ENCODE measurements around the gene NEUROD2.

Gene NEUROD2

DNA sequence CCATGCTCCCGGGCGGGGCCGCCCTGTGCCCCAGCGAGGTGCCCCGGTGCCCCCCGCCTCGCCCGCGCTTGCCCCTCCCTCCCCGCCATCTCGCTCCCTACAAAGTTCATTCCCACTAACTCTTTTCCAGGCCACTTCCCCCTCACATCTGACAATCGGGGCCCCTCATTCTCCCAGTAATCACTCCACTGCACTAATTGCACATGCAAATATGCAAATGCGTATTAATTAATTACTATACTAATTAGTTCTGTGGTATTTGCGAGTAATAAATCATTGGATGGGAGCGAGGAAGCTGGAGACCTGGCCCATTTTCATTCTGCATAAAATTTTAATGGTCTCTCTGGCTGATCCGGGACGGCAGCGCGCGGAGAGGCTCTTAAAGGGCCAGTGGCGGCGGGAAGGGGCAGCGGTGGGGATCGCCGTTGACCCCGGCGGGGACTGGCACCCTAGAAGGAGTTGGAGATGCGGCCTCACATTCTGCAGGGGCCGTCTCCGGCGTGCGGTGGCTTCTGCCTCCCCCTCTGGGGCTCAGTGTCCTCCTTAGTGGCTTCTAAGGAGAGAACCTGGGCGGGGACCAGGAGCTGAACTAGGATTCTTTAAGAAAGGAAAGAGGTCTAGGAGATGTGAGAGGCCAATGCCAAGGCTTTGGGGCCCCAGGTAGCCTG lies 10.7 kb upstream of the NEUROD2 start:
- peak; percentile 31 for DNase-seq (ENCODE audit: low read depth)

DNA sequence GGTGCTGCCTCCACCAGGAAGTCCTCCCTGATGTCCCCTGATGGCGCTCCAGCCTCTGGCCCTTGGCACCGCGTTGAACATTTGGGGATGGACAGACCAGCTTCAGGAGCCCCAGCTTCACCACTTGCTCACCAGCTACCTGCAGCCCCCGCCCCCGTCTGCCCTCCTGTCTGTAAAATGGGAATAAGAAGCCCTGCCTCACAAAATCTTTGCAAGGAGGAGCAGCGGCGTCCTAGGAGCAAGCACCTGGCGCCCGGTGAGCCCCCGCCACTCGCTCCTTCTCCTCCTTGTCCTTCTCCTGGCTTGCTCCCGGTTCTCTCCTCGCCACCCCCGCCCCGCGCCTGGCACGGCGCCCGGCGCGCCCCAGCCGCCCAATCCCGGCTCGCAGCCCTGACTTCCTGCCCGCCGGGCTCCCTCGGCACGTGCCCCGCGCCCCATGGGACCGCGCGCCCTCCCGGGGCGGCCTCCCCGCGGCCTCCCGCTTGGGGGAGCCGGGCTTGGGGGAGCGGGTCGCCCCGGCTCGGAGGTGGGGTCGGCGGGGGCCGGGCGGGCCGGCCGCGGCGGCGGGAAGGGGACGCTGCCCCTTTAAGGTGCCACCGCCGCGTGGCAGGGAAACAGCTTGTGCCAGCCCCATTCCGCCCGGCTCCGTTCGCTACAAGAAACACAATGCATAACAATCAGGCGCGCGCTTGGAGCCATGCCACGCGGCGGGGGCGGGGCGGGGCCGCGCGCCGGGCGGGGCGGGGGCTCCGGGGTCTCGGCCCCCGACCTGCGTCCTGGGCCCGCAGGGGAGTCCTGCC lies 9.9 kb upstream of the NEUROD2 start:
- DNase-seq (ENCODE audit: low read depth), result peak; percentile 65

DNA sequence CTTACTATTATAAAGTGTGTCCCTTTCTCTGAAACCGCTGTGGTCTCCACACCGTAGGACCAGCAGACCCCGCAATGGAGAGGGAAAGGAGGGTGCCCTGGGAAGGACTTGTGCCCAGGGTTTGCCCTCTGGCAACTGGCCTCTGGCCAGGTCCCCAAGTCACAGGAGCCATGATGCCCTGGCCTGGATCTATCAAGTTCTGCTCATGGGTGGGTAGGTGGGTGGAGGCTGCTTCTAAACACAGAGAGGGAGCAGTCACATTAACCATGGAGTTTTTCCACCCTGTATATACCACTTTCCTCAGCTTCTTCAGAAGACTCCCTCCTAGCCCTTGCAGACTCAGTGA lies 9.4 kb upstream of the NEUROD2 start:
- DNase-seq (ENCODE audit: low read depth), result no peak

DNA sequence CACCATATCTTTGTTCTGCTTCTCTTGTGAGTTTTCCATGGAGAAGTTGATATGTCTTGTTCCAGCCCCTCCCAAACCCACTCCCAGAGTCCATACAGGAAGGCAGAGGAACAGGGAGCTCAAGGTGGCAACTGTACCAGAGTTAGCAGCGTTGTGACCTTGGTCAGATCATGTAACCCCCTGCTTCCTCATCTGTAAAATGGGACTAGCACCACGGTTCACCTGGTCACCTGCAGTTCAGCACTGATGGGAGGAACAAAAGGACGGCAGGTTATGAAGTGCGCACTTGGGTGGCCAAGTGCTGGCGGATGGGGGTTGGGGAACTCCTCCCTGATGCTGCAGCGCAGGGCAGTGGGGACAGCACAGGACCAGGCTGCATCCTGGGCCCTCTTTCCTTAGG lies 7.7 kb upstream of the NEUROD2 start:
- DNase-seq (ENCODE audit: low read depth), result no peak

DNA sequence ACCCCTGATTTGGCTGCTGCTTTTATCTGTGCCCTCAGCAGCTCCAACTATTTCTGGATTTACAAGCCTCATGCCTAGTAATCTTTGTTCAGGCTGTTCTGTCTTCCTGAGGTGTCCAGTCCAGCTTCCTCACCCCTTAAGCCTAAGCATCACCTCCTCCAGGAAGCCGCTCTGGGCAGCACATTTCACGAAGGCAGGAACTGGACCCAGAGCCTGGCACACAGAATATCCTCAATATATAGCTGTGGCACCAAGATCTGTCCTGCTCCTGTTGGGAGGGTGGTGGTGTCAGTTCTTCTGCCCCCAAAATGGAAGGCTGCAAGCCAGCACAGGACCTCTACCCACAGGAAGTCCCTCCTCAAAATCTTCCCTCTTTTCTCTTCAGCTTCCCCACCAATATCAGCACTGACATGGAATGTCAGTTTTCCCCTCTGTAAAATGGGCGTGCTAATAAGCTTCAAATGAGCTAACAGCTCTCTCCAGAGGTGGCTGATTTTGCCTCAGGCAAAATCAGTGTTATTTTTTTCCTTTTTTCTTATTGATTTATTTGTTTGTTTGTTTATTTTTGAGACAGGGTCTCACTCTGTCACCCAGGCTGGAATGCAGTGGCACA lies 6.9 kb upstream of the NEUROD2 start:
- DNase-seq (ENCODE audit: low read depth), result no peak

DNA sequence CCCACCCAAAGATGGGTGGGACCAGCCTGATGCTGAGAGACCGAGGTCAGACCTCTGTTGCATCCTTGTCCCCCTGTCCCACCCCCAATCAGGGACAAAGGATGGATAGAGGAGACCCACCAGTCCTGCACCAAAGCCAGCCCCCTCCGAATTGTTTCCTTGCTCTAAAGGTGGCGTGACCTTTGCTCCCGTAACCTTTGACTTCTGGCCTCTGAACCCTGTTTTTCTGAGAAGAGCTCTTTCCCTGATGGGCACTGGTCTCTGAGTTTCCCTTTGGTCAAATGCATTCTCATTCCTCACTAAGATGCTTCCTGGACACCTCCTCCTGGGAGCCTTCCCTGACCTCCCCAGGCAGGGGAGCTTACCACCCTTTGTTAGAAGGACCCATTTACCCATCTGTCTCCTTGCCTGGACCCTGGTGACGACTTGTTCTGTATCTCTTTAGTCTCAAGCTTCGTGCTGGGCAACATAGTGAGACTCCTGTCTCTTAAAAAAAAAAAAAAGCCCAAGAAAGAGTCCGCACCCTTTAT lies 5.3 kb upstream of the NEUROD2 start:
- no peak for DNase-seq (ENCODE audit: low read depth)

DNA sequence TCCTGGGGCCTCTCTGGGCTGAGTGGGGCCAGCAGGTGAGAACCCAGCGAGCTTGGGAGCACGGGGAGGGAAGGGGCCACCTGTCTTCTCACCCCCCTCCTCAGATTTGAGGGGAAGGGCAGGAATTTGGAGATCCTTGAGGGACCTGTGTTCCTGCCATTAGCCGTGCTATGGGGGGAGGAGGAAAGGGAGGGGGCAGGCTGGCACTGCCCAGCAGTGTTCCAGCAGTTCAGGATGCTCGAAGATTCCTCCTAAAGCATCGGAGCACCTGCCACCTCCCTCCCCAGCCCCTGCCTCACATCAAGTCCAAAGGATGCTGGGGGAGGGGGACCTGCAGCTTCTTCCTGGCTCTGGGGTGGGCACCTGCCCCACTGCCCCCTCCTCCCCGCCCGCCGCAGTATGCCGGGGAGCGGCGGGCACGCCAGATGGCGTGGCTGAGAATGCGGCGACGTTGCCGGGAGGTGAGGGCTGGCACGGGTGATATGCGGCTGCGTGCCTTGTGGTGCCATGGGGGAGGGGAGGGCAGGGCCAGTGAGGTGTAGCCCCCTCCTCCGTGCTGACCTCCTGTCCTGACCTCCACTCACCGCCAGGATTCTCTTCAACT lies 4.7 kb upstream of the NEUROD2 start:
- no peak for DNase-seq (ENCODE audit: low read depth)

DNA sequence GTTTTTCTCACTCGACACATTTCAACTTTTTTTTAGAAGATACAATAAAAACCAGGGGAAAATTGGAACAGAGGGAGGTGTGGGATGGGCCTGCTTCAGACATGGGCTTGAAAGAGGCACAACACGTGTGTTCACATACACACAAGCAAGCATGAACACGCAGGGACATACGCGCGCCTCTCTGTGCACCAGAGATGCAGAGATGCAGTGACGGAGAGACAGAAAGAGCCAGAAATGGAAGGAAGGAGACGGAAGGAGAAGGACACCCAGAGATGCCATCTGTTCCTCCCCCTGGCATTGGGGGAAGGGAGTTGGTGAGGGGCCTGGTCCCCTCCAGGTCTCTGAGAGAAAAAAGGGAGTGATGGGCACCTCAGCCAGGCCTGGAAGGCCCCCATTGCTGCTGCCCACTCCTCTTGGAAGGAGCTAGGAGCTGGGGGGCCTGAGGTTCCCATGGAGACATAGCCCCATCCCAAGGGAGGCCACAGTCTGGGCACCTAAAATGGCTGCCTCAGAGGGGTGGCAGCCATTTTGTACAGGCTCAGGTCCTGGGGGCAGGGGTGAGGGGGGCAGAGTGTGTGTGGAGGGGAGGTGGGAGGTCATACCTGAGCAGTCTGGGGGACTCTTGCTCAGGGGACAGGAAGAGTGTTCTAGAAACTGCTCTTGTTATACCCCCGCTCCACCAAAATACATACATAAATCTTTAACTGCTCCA lies 3.8 kb upstream of the NEUROD2 start:
- no peak for DNase-seq (ENCODE audit: low read depth)

DNA sequence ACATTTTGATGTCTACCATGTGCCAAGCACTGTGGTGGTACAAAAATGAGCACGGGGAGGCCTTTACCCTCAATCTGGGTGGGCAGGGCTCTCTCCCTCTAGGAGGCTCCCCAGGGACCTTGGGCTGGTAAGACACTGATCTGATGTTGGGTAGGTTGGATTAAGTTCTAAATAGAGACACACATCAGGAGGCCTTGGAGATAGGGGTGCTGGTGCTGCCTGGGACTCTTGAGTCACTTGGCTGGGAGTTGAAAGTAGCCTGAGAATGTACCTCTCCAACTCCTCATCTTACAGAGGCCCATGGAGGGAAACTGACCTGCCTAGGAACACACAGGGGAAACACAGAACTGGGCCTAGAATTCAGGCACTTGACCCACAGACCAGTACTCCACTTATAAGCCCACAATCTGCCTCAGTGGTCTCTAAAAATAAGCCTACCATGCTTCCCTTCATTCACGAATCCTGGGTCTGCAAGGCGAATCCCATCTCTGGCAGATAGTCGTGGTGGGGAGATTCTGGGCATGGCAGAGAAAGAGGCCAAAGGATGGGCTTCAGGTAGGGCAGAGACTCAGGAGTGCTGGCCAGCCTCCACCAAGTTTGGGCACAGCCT lies 1.8 kb upstream of the NEUROD2 start:
- no peak for DNase-seq (ENCODE audit: low read depth)

DNA sequence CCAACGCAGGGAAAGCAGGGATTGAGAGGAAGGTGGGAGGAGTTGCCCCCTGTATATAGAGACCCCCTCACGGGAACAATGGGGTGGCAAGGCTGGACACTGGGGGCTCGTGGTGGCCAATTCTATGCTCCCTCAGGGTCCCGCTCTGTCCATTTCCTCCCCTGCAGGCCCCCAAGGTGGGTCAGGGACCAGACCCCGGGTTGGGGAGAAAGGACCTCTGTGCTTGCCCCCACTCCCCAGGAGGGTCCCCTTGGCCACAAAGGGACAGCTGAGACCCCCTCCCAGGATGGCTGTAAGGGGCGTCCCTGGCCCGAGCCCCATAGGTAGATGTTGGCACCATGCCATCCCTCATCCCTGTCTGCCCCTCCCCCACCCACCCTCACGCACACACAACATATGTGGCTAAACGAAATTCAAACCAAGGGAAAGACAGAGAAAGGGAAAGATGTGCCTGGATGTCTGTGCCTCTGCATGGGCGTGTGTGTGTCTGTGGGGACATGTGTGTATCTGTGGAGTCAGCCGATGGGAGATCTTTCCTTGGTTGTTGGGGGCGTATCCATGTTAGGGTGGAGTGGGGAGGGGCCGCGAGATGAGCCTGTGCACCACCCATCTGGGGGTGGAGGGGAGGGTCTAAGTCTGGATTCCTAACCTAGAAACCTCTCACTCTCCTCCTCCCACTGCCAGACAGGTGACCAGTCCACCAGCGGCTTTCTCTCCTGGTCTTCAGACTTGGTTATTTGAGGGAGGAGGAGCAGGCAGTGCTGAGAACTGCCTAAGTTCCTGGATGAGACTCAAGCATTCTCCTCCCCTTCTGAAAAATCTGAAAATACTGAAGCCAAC lies 642 bp upstream of the NEUROD2 start:
- DNase-seq (ENCODE audit: low read depth), result no peak

DNA sequence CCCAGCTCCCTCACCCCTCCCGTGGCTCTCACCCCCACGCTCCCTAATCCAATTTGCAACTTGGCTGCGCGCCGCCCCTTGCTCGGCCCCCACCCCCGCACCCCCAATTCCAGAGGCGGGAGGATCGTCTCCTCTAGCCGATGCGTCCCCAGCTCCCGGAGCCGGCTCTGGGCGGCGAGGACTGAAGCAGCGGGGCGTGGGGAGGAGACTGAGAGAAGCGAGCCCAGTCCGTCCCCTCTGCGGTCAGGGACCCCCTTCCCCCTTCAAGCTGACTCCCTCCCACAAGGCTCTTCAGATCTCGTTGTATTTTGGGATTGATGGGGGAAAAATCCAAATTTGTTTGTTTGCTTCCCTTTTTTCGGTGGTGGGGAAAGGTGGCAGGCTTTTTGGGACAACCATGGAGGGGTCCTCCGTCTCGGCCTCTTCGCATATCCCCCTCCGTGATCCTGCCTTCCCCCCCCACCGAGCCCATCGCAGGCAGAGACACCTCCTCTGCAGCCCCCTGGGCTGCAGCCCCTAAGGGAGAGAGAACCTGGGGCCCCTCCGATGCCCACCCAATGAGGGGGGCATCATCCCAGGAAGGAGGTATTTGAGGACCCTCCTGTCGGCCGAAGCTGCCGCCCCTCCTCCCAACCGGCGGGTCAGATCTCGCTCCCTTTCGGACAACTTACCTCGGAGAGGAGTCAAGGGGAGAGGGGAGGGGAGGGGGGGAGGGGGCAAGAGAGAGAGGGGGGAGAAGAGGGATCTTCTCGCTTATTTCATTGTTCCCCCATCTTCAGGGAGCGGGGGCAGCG lies 466 bp downstream of the NEUROD2 start:
- no peak for DNase-seq (ENCODE audit: low read depth)

DNA sequence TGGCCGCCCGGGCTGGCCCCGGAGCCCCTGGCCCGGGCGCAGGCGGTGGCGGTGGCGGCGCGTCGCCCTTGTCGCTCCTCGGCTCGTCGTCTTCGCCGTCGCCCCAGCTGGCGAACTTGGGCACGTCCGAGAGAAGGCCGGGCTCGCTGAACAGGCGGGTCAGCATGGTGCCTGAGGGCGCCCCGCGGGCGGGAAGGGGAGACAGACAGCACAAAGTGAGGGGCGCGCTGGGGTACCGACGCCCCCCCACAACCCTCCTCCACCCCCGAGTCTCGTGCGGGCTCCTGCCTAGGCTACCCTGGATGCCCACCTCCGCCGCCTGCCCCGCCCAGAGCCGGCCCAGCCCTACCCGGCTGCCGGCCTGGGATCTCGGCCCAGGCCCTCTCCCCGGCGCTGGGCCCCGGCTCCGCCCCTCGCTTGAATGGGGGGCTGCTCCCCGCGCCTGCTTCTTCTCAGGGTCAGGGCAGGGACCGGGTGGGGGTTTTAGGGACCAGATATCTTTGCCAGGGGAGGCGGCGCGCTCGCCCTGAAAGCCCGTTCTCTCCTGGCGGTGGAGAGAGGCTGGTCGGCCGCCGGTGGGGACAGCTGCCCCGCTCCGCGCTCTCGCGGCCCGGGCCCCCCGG lies 1.2 kb downstream of the NEUROD2 start:
- DNase-seq (ENCODE audit: low read depth), result no peak

DNA sequence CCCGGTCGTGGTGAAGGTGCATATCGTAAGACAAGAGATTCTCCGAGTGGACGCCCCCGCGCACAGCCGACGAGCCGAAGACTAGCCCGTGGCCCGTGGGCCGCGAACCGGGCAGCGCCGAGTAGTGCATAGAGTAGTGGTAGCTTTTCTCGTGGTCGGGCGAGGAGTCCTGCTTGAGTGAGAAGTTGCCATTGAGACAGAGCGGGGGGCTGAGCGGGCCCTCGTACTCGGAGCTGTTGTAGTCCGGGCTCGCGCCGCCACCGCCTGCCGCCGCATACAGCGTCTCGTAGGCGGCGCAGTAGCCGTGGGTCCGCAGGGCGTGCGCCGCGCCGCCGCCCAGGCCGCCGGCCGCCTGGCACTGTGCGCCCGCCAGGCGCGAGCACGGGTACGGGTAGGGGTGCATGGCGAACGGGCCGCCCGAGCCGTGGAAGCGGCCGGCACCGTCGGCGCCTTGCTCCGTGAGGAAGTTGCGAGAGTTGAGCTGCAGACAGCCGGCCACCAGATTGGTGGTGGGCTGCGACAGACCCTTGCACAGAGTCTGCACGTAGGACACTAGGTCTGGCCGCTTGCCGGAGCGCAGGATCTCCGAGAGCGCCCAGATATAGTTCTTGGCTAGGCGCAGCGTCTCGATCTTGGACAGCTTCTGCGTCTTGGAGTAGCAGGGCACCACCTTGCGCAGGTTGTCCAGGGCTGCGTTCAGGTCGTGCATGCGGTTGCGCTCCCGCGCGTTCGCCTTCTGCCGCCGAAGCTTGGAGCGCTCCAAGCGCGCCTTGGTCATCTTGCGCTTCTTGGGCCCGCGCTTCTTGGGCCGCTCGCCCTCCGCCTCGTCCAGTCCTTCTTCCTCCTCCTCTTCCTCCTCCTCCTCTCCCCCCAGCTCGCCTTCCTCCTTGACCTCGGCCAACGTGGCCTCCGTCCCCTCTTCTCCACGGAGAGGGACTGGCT lies 2.0 kb downstream of the NEUROD2 start:
- peak; percentile 28 for DNase-seq (ENCODE audit: low read depth)

DNA sequence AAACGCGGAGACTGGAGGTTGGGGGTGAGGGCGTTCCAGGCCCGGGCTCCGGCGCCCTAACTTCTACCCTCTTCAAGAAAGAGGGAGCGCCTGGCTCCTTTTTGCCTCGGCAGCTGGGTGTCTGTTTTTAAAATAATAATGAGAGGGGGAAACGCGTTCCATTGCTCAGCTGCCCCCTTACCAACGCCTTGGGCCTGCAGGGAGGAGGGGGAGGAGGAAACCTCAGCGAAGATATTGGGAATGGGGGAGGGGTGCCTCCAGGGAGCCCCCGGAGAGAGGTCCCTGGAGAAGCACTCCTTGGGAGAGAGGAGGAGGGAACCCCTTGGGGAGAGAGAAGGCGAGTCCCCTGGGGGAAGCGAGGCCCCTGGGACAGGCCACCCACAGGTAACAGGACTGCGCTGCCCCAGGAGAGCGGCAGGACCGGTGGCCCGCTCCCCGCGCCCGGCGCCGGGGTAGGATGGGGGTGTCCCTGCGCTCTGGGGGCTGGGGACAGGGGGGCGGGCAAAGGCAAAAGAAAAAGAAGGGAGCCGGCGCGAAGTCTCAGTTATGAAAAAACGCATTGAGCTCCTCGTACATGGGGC lies 2.7 kb downstream of the NEUROD2 start:
- no peak for DNase-seq (ENCODE audit: low read depth)

DNA sequence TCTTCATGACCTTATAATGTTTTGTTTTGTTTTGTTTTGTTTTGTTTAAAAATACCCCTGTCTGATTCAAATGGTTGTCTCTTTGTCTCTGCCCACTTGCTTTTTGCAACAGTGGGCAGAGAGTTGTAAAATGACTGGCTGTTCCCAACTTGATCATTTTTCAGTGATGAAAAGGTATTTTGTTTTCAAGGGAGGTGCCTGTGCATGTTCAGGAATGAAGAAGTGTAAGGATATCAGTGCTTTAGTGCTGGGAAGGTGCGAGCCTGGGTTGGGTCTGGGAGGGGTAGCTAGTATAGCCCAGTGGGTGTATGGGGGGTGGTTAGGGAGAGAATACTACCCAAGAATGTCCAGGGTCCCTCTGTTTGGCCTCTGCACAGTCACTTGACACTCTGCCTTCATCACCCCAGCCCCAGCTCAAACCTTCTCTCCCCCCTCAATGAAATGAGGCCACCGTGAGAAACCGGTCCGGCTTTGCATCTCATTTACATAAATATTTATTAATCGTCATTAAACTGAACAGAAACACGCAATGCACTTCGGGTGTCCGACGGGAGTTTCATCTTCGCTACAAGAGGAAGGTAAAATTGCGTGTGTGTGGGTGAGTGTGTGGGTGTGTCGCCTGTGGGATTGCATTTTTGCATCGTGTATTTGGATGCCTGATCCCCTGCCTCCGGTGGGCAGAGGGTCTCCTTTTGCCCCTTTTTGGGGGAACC lies 4.3 kb downstream of the NEUROD2 start:
- DNase-seq (ENCODE audit: low read depth), result no peak

DNA sequence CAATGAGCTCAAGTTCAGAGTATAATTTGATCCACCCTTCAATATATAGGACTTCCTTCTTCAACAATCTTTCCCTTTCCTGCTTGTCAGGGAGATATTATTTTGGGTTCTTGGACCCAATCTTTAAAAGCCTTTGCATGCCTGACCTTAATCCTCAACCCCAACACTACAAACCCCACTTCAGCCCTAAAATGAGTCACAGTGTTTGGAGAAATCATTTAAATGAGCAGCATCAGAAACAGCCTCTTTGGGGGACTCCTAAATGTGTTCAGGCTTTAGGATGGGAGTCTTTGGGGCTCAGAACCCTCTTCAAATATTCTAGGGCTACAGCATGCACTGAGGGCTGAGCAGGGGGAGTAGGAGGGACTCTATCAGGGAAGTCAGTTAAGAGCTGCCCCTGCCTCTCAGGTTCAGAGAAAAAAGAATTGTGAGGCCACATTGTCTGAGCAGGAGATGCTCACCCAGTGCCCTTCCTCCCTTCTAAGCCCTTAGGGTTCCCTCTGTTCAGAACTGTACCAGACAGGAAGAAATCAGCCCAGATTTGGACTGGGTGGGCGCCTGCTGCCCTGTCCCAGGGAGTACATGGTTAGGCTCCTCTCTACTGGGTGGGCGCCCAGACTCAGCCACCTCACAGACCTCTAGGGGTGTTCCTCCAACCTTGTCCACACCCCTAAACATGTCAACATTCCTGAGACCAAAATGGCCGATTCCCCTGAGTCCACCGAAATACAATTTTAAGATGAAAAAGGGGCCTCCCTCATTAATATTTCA lies 5.0 kb downstream of the NEUROD2 start:
- no peak for DNase-seq (ENCODE audit: low read depth)

All from ELR (cell line).